Measurements from ENCODE around the gene SBSN.
A peak's percentile ranks its signal among the peaks of the same experiment; 100 is the strongest.

The SBSN gene

DNA sequence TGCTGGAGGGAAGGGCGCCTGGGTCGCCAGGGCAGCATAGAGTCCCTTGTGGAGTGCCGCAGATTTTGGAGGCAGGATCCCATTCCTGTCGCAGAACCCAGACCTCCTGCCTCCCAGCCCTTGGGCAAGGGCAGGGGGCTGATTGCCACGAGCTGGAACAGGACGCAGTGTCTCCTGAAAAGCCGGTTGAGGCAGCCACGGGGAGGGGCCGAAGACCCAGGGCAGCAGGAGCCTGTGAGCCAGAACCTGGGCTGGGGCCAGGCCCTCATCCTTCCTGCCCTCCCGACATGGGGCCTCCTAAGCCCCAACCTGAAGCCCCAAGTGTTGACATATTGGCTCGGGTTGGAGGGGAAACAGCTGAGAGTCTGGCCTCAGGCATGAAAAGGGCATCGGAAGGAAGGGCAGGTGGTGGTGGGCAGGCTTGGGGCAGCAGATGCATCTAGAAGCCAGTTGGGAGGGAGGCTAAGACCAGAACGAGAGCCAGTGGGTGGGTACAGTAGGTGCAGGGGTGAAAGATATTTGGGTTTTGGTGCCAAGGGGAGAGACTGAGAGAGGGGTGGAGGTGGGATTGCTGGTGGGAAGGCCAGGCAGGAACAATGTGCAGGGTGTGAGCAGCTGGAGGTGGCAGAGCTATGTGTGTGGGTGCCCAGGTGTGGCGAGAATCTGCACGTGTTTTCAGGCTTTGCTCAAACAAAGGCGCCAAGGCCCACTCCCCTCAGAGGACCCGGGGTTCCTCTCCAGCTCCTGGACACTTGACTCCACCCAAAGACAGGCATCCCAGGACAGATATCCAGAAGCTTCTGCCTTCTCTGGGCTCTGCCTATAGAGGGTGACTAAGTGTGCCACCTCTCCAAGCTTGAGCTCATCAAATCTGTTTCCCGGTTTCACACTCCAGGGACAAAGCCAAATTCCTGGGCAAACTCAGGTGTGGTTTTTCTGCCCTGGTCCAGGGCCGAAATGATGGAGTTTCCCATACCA lies 1.4 kb upstream of the SBSN start:
- DNase-seq, result no peak

DNA sequence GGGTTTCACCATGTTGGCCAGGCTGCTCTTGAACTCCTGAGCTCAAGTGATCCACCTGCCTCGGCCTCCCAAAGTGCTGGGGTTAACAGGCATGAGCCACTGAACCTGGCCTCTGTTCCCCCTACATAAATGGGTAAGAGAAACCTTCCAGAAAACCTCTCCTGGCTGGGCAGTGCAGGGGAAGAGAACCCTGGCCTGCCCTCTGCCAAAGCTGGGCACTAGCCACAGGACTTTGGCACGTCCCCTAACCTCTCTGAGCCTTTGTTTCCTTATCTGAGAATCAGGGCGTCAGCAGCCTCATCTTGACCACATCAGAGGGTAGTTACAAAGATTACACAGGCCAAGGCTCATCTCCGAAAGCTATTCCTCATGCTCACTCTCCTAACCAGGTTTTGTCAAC lies 2.2 kb downstream of the SBSN start:
- no peak for DNase-seq

DNA sequence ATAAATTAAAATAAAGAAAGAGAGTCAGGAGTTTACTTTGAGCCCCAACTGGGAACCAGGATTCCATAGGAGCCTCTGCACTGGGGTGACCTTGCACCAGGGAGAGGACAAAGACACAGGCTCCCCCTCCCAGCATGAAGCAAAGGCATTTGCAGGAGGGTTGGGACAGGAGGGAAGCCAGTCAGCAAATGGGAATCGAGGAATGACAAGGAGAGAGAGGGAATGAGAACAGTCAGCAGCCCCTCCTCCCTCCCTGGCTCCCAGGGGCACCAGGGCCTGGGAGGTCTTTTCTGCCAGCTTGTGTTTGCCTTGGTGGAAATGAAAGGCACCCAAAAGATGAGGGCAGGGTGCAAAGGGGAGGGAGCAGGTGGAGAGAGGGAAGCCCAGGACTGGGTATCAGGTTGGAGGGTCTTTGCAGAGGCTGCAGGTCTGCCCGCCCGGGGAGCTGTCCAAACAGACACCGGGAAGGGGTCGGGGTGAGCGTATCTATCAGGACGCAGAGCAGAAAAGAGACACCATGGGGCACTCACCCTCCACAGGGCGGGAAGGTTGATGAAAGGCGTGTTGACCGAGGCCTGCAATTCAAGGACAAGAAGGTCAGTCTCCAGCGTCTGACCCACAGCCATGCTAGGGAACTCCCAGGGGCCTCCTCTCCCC lies 3.8 kb downstream of the SBSN start:
- DNase-seq, result no peak

DNA sequence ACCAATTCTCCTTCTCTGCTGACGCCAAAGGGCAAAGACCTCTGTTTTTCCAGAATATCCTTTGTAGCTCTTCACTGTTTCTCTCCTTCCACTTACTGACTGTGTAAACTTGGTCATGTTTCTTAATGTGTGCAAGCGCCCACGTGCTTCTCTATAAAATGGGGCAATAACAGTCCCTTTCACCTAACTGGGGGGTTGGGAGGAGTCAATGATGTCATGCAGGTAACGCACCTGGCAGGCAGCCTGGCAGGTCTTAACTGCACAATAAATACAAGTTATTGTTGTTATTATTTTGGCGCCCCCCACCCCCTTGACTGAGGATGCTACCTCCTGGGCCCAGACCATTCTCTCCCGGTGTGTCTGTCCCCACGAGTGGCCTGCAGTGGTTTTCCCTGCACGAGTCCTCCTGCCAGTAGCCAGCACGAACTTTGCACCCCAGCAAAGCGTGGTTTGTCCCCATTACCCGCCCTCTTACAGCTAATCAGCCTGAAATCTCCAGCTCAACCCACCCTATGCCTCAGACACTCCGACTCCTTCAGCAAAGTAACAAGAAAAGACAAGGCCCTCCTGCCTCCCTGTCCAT lies 5.3 kb downstream of the SBSN start:
- no peak for DNase-seq

DNA sequence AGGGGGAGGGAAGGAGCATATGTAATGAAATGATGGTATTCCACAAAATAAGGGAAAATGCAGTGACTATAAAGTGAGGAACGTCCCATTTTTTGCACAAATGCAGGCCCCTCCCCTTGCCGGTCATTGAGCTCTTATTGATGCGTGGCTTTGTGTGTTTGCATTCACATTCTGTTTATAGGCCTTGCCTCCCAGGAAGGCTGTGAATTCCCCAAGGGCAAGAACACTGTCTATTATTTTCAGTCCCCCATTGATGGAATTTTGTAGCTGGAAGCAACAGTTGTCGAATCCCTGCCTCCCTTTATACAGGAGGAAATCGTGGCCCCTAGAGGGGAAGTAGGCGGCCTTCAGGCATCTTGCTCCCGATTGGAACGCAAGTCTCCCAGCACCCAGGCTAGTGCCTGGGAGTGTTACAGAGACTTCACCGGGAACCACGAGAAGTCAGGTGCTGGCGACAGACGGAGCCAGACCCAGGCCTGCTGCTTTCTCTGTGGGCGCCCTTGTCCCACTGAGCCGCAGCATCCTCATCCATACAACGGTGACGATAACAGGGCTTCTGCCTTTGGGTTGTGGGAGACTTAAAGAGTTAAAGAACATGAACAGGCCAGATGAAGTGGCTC lies 6.9 kb downstream of the SBSN start:
- DNase-seq, result no peak

DNA sequence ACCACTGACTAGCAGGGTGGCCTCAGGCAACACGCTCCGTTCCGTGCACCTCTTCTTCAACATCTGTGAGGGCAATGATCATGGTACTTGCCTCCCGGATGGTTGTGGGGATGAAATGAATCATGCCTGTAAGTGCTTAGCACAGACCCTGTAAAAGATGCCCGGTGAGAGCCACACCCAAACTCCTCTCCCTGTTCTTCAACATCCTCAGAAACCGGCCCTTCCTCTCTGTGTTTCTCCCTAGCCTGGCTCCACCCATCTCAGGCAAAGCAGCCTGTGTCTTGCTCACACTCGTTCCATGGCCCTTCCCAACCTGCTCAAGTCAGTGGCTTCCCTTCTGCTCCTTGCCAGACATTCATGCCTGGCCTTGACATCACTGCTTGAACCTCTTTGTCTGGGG lies 8.8 kb downstream of the SBSN start:
- no peak for DNase-seq

DNA sequence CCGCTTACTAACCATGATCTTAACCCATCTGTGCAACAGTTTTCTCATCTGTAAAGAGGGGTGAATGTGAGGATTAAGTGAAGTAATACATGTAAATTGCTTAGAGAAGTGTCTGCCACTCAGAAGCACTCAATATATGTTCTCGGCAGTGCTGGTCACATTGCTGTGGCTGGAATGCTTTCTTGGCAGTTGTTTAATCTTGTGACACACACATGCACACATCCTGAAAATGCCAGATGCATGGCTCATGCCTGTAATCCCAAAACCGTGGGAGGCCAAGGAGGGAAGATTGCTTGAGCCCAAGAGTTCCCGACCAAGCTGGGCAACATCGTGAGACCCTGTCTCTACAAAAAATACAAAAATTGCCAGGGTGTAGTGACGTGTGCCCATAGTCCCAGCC lies 9.8 kb downstream of the SBSN start:
- DNase-seq, result no peak

DNA sequence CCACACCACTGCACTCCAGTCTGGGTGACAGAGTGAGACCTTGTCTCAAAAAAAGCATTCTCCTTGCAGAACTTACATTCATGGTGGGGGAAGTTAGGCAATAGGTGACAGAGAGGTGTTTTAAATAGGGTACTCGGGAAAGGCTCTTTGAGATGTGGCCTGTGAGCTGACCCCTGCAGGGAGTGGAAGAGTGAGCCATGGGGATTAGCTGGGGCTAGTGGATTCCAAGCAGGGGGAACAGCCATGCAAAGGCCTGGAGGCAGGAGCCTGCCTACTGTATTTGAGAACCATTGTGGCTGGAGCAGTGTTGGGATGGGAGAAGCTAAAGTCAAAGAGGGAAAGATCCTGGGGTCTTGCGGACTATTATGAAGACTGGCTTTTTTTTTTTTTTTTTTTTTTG lies 10.8 kb downstream of the SBSN start:
- no peak for DNase-seq

DNA sequence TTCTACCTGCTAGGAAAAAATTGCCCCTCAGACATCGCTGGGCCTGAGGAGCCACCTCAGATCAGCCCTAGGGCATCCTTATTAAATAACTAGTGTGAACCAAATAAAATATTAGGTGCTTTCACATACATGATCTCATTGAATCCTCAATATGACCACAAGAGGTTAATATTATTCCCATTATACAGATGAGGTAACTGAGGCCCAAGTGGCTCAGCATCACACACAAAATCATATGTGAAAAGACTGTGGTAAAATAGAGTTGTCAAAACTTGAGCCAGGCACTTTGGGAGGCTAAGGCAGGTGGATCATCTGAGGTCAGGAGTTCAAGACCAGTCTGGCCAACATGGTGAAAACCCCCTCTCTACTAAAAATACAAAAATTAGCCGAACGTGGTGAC lies 11.8 kb downstream of the SBSN start:
- no peak for DNase-seq

DNA sequence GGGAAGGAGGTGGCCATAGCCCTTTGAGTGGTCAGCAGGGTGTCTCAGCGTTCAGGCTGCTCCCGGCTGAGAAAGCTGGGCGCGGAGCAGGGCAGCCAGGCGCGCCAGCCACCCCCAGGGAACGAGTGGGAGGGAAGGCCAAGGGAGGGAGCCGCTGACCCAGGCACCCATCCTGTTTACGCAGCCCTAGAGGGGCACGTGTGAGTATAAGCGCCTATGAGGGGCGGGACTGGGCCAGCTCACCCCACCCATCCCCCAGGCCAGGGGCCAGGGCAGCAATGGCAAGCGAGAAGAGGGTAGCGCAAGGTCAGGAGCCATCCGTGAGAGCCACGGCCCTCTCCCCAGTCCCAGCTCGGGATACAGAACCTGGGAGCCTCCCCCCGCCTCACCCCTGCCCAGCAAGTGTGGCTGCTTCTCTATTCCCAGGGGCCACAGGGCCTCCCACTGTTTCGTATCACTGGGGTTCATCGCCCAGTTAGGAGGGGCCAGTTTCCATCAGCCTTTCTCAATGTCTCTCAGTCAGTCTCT lies 13.8 kb downstream of the SBSN start:
- no peak for DNase-seq

DNA sequence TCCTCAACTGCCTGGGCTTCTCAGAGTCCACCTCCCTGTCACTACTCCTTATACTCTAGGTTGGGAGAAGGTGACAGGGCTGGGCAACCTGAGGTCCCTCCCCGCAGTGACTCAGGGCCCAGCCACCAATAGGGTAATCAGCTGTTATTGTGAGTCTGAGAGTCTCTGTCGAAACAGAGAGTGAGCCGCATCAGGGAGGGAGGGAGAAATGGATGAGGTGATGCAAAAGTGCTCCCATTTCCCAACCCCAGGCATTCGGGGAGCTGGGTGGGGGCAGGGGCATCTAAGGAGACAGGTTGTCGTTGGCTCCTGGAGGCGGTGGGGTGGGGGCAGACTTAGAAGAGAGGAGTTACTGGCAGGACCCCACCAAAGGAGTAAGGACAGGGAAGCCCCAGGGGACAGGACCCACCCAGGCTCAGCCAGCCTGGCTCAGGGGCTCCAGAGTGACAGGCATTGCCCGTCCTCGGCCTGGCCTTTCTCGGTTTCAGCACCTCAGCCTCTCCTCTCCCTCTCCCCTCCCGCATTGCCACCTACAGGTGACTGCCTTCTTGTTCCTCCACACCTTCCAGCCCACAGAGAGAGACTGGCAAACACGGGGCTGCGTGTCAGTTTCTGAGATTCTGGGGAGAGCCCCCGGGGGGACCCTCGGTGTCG lies 14.4 kb downstream of the SBSN start, which contains the start of gene DMKN:
TSS of gene DMKN (minus strand) at position 22 of the 654 bp plus-strand sequence. CDS start 174 bp downstream, outside the sequence.
- DNase-seq, result peak; percentile 11

DNA sequence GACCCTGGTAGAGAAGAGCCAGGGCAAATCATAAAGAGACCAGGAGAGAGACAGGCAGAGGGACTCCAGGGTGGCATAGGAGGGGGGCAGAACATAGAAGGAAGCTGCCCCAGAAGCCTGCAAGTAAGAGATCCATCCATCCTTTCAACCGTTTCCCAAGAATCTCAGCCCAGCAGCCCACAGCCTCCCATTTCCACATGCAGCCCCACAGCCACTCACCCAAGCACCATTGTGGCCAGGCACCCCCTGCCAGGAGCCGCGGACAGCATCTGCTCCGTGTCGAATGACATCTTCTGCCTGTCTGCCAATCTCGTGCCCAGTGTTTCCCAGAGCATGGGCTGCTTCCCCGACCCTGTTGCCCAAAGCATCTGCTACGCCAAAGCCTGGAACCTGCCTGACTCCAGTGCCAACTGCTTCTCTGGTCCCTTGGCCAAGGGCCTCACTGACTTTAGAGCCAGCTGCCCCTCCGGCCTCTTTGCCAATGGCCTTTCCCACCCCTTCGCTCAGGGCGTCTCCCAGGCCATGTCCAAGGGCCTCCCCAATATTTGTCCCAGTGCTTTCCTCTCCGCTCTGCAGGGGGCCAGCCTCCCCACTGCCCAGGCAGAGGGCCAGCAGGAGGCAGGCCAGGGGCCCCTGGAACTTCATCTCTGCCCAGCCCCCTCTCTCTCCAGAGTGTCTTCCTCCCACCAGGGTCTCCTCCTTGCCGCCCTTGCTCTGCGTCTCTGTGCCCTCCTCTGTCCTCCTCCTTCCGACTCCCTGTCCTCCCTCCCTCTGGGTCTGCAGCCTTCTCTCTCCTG lies 15.1 kb downstream of the SBSN start:
- DNase-seq, result no peak

DNA sequence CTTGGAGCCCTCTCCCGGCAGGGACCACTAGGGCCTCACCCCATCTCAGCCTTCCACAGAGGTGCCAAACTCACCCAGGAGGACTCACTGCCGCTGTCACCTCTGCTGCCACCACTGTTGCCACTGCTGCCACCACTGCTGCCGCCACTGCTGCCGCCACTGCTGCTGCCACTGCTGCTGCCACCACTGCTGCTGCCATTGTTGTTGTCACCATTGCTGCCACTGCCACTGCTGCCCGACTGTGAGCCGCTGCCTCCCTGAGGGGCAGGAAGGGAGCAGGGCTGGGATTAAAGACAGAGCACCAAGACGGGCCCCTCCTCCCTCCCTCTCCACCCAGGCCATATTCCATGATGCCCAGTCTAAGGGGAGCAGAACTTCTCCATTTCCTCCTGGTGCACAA lies 16.8 kb downstream of the SBSN start:
- DNase-seq, result no peak

DNA sequence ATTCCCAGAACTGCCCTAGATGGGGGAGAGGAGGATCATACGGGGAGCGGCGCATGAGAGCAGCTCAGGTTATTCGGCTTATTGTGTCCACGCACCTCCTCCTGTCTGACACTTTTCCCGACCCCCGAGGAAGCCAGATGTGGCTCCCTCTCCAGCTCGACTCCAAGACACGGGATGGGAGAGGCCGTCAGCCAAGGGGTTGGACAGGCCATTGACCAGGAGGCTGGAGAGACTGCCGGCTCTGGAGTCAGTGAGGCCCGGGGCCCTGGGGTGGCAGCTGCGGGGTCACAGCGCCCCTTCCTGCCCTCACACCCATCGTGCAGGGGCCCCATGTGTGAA lies 17.5 kb downstream of the SBSN start:
- DNase-seq, result no peak

DNA sequence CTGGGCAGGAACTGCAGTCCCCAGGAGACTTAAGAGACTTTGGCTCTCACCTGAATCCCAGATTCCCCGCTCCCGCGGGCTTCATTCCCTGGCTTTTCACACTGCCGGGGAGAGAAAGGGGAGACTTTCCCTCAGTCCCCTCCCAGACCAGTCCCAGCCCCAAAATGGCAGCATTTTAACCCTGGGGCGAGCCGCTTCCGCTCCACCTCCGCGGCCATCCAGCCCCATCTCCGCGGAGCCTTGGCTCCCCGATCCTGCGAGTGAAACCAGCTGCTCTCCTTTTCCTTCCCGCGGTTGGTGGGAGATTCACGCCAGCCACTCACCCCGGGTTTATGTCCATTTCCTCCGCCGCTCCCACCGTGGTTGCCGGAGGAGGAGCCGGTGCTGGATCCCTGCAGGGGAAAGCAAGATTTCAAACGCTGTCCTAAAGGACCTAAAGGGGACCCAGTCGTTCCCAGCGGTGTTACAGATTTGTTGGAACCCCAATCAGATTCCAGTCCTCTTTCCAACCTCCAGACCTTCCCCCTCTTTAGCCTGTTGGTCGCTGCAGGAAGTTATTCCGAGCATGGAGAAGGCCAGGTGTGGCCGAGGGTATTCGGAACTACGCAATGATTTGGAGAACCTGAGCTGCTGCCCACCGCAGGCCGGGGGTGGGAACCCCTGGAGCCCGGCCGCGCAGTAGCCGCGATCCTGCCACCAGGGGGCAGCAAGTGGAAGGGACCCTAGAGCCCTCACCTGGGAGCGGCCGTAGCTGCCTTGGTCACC lies 18.1 kb downstream of the SBSN start:
- DNase-seq, result peak; percentile 60

DNA sequence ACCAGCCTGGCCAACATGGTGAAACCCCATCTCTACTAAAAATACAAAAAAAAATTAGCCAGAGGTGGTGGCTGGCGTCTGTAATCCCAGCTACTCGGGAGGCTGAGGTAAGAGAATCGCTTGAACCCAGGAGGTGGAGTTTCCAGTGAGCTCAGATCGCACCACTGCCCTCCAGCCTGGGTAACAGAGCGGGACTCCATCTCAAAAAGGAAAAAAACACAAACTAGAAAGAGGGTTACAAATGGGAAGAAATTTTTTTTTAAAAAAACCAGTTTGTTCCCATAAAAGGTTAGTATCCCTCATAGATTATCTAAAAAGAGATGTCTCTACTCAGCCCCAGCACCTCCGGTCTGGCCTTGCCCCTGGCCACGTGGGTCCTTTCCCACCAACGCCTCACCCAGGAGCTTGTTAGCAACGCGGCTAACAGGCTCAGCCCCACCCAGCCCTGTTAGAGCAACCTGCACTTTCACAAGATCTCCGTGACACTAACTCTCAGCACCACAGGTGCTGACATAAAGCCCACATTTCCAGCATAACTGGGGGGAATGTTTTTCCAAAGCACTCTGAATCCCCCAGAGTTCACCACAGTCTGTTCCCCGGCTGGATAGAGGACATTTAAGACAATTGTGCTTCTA lies 19.0 kb downstream of the SBSN start:
- peak; percentile 34 for DNase-seq

DNA sequence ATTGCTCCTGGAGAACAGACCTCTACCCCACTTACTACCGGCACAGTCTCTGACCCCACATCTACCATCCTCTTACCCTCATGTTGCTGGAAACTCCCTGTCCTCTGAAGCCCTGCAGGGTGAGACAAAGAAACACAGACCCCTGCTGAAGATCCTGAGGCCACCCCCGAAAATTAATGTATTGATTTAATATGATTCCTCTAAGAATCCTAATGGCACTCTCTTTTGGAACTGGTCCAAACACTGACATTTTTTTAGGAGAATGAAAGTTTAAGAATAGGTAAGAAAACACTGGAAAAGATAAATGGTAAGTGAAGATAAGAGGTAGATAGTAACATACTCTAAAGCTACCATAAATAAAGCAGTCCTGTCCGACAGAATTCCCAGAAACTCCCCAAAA lies 20.0 kb downstream of the SBSN start:
- DNase-seq, result no peak

DNA sequence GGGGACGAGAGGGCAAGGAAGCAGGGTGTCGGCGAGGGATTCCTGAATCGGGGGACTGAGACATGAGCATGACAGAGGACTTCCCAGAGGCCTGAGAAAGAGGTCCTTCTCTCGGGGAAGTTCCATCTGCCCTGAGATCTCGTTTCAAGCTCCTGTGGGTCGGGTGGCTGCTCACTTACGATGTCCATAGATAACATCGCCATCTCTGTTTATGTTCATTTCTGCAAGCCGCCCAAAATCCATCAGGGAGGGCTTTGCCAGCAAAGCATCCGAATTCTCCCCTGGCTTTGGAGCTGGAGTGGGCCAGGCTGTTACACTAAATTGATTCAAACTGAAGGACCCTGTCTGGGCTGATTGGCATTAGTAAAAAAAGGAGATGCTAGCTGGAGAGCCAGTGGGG lies 20.6 kb downstream of the SBSN start:
- no peak for DNase-seq

DNA sequence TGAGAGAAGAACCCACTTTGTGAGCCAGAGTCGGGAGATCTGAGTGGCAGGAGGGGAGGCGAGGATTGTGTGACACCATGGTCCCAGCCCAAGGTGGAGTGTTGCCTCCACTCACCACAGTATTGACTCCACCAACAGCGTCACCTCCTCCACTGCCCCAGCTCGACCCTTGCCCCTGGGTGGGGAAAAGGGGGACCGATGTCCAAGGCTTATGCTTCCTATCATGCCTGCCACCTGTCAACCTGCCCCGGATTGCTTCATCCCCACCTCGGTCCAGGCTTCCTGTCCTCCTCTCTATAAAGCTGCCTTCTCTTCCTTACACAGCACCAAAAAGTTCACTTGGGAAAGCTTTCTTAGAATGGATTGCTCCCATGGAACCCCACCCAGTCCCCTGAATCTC lies 22.1 kb downstream of the SBSN start:
- DNase-seq, result no peak

DNA sequence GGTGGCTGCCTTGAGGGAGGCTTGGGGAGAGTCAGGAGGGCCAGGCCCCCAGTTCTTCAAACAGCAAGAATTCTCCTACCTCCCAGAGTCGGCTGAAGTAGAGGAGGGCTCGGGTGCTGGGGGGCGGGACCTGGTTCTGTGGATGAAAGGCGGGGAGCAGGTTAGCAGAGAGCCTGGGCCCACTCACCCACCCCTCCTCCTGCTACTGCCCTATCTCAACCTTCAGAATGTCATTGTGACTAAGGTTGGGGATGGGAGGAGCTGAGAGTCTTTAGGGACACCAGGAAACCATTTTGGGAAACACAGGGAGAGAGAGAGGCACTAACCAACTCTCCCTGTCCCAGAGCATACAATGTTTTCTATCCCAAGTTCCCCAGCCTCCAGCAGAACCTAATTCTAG lies 25.4 kb downstream of the SBSN start:
- DNase-seq, result no peak

DNA sequence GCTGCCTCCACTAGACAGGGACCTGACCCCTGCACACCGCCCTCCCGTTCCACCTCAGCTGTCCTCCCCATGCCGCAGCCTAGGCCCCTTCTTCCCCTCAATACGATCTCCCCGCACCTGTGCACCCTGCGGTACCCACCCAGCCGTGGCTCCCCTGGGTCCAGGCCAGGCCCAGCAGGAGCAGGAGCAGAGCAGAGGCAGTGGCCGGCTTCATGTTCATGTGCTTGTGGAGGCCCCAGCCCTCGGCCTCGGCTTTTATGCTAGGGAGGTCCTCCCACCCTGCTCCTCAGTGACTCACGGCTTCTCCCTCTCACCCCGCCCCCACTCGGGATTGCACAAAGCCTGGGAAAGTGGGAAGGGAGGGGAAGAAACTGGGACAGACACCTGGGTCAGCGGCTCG lies 26.4 kb downstream of the SBSN start:
- DNase-seq, result no peak
